Adipose tissue (tissue), 3 donors: ENCODE data around the gene GDPD5. TPM values are rescaled to one million over a fixed set of nuclear protein-coding genes. Genes with fewer than 3 reads are reported as not detected.

ENCODE experiments used
- H3K27ac ChIP-seq: one replicate; pipeline ENCODE4 v1.5.1; 2013; ENCODE audit warnings: low read depth, low read length
- WGBS, 3 donors: extraction: QIAGEN DNeasy Blood & Tissue Kit; methylation state at CpG; one replicate each; pipeline ENCODE4 v1.1.7; 2013; 5-methylcytosine and 5-hydroxymethylcytosine counted together
- polyA plus RNA-seq, 3 donors: library from polyadenylated mRNA; stranded (reverse); fragments of 200-250 nt; gene quantifications; one replicate each; pipeline ENCODE4 v1.2.3, GENCODE V29; 2013
- donor health status: healthy with polysubstance abuse.
- donor health status: Bipolar disorder and iron deficiency.
- donor health status: healthy.

GDPD5 gene
- polyA plus RNA-seq, 3 donors, result 25.6 to 49.8 (median 34.1) TPM

GRCh38 chr11:75523189-75523588, 2.6 kb downstream of the GDPD5 start:
- 42 to 76% (median 68%) methylated on average over 5 of the region's 5 CpGs for WGBS, 3 donors
- no peak overlapping the region for H3K27ac ChIP-seq

GRCh38 chr11:75522286-75523044, 3.3 kb downstream of the GDPD5 start:
- WGBS, 3 donors, result 74 to 80% (median 76%) methylated on average over 7 of the region's 7 CpGs
- H3K27ac ChIP-seq, result no peak overlapping the region

- 68 to 73% (median 71%) methylated on average over 7 of the region's 7 CpGs for WGBS, 3 donors
Measured at GRCh38 chr11:75520688-75521087, 5.1 kb downstream of the GDPD5 start.

GRCh38 chr11:75518771-75519653, 6.7 kb downstream of the GDPD5 start:
- no peak overlapping the region for H3K27ac ChIP-seq
- WGBS, 3 donors, result 65 to 73% (median 72%) methylated on average over 9 of the region's 9 CpGs

More at GRCh38 chr11:75520688-75521087, 5.1 kb downstream of the GDPD5 start:
- no peak overlapping the region for H3K27ac ChIP-seq

- 71 to 88% (median 71%) methylated on average over 3 of the region's 3 CpGs for WGBS, 3 donors
- H3K27ac ChIP-seq, result no peak overlapping the region
Measured at GRCh38 chr11:75518204-75518549, 7.6 kb downstream of the GDPD5 start.

- no peak overlapping the region for H3K27ac ChIP-seq
- 77 to 90% (median 88%) methylated on average over 7 of the region's 7 CpGs for WGBS, 3 donors
Measured at GRCh38 chr11:75516886-75517285, 8.9 kb downstream of the GDPD5 start.

- no peak overlapping the region for H3K27ac ChIP-seq
- 91 to 96% (median 94%) methylated on average over 3 of the region's 3 CpGs for WGBS, 3 donors
Measured at GRCh38 chr11:75516140-75516539, 9.6 kb downstream of the GDPD5 start.

GRCh38 chr11:75514596-75514995, 11.1 kb downstream of the GDPD5 start:
- H3K27ac ChIP-seq, result no peak overlapping the region

GRCh38 chr11:75513250-75513649, 12.5 kb downstream of the GDPD5 start:
- 50 to 78% (median 66%) methylated on average over 5 of the region's 5 CpGs for WGBS, 3 donors
- no peak overlapping the region for H3K27ac ChIP-seq

GRCh38 chr11:75510723-75511019, 15.1 kb downstream of the GDPD5 start:
- H3K27ac ChIP-seq, result no peak overlapping the region
- WGBS, 3 donors, result 51 to 77% (median 62%) methylated on average over 5 of the region's 5 CpGs

- 69 to 73% (median 71%) methylated on average over 9 of the region's 9 CpGs for WGBS, 3 donors
- H3K27ac ChIP-seq, result no peak overlapping the region
Measured at GRCh38 chr11:75510004-75510722, 15.6 kb downstream of the GDPD5 start.

- WGBS, 3 donors, result 71 to 81% (median 77%) methylated on average over 5 of the region's 5 CpGs
Measured at GRCh38 chr11:75509020-75509720, 16.6 kb downstream of the GDPD5 start.

GRCh38 chr11:75508051-75508561, 17.6 kb downstream of the GDPD5 start:
- H3K27ac ChIP-seq, result no peak overlapping the region
- WGBS, 3 donors, result 51 to 58% (median 55%) methylated on average over 8 of the region's 8 CpGs

More at GRCh38 chr11:75509020-75509720, 16.6 kb downstream of the GDPD5 start:
- H3K27ac ChIP-seq, result no peak overlapping the region

- WGBS, 3 donors, result 86 to 90% (median 87%) methylated on average over 3 of the region's 3 CpGs
- no peak overlapping the region for H3K27ac ChIP-seq
Measured at GRCh38 chr11:75507571-75507970, 18.2 kb downstream of the GDPD5 start.

- H3K27ac ChIP-seq, result no peak overlapping the region
Measured at GRCh38 chr11:75506827-75507226, 18.9 kb downstream of the GDPD5 start.

GRCh38 chr11:75505916-75506692, 19.6 kb downstream of the GDPD5 start:
- WGBS, 3 donors, result 74 to 76% (median 75%) methylated on average over 11 of the region's 11 CpGs
- H3K27ac ChIP-seq, result no peak overlapping the region

More at GRCh38 chr11:75506827-75507226, 18.9 kb downstream of the GDPD5 start:
- WGBS, 3 donors, result 86 to 89% (median 88%) methylated on average over 6 of the region's 6 CpGs

GRCh38 chr11:75504501-75504900, 21.2 kb downstream of the GDPD5 start:
- H3K27ac ChIP-seq, result no peak overlapping the region
- WGBS, 3 donors, result 68 to 98% (median 83%) methylated on average over 5 of the region's 5 CpGs
